ENCODE data around the gene RHBG. TPM values are rescaled to one million over a fixed set of nuclear protein-coding genes. Genes with fewer than 3 reads are reported as not detected.

Gene RHBG
- total RNA-seq, 1 donor from 2014 or later: not detected

GRCh38 chr1:156372265-156372586 lies 3.2 kb downstream of the RHBG start:
- no peak overlapping the region for H3K27ac Mint-ChIP-seq (ENCODE audit: unreplicated experiment)
- no peaks in the 10 kb centered on the region for H3K36me3 Mint-ChIP-seq (ENCODE audit: low read depth)
- H3K27me3 Mint-ChIP-seq (ENCODE audit: low read depth): peaks cover 21% of the 10 kb centered on the region
- TF ChIP-seq CTCF (IDR thresholded peaks at IDR 0.05): no peak
- no peaks in the 10 kb centered on the region for H3K9me3 Mint-ChIP-seq (ENCODE audit: low read depth)
- H3K4me3 Mint-ChIP-seq (ENCODE audit: unreplicated experiment): no peak overlapping the region
- H3K4me1 Mint-ChIP-seq (ENCODE audit: low read depth): peaks cover 6% of the 10 kb centered on the region
- no peak for DNase-seq (ENCODE audit: low spot score)

GRCh38 chr1:156372876-156373275 lies 3.9 kb downstream of the RHBG start:
- Mint-ChIP-seq H3K27me3 (ENCODE audit: low read depth) (peaks cover 17% of the 10 kb centered on the region), H3K9me3 (ENCODE audit: low read depth) (no peaks in the 10 kb centered on the region), H3K4me3 (ENCODE audit: unreplicated experiment) (no peak overlapping the region), H3K36me3 (ENCODE audit: low read depth) (no peaks in the 10 kb centered on the region), H3K27ac (ENCODE audit: unreplicated experiment) (no peak overlapping the region), H3K4me1 (ENCODE audit: low read depth) (peaks cover 6% of the 10 kb centered on the region)
- no peak for TF ChIP-seq CTCF (IDR thresholded peaks at IDR 0.05)
- DNase-seq (ENCODE audit: low spot score): no peak

- TF ChIP-seq CTCF (IDR thresholded peaks at IDR 0.05): no peak
- Mint-ChIP-seq H3K9me3 (ENCODE audit: low read depth) (no peaks in the 10 kb centered on the region), H3K27ac (ENCODE audit: unreplicated experiment) (no peak overlapping the region), H3K4me1 (ENCODE audit: low read depth) (peaks cover 6% of the 10 kb centered on the region), H3K36me3 (ENCODE audit: low read depth) (no peaks in the 10 kb centered on the region), H3K27me3 (ENCODE audit: low read depth) (peaks cover 13% of the 10 kb centered on the region), H3K4me3 (ENCODE audit: unreplicated experiment) (no peak overlapping the region)
- no peak for DNase-seq (ENCODE audit: low spot score)
Observed at GRCh38 chr1:156373546-156373945, 4.5 kb downstream of the RHBG start.

GRCh38 chr1:156376146-156376545 lies 7.1 kb downstream of the RHBG start:
- no peak for DNase-seq (ENCODE audit: low spot score)
- H3K27me3 Mint-ChIP-seq (ENCODE audit: low read depth): peaks cover 12% of the 10 kb centered on the region
- no peaks in the 10 kb centered on the region for H3K36me3 Mint-ChIP-seq (ENCODE audit: low read depth)
- H3K4me1 Mint-ChIP-seq (ENCODE audit: low read depth): peaks cover 7% of the 10 kb centered on the region
- H3K9me3 Mint-ChIP-seq (ENCODE audit: low read depth): no peaks in the 10 kb centered on the region
- no peak overlapping the region for H3K4me3 Mint-ChIP-seq (ENCODE audit: unreplicated experiment)
- peak; percentile 40 for TF ChIP-seq CTCF (IDR thresholded peaks at IDR 0.05)
- no peak overlapping the region for H3K27ac Mint-ChIP-seq (ENCODE audit: unreplicated experiment)

GRCh38 chr1:156376958-156377919 lies 8.2 kb downstream of the RHBG start:
- no peak for TF ChIP-seq CTCF (IDR thresholded peaks at IDR 0.05)
- H3K4me3 Mint-ChIP-seq (ENCODE audit: unreplicated experiment): no peak overlapping the region
- peaks cover 9% of the 10 kb centered on the region for H3K27me3 Mint-ChIP-seq (ENCODE audit: low read depth)
- no peak overlapping the region for H3K27ac Mint-ChIP-seq (ENCODE audit: unreplicated experiment)
- H3K36me3 Mint-ChIP-seq (ENCODE audit: low read depth): no peaks in the 10 kb centered on the region
- no peak for DNase-seq (ENCODE audit: low spot score)
- H3K9me3 Mint-ChIP-seq (ENCODE audit: low read depth): no peaks in the 10 kb centered on the region
- peaks cover 7% of the 10 kb centered on the region for H3K4me1 Mint-ChIP-seq (ENCODE audit: low read depth)

Measured in chondrocyte (in vitro differentiated cells).